GM18870 (cell line): ENCODE data around the gene STAP2.
"Not testable (repeated sequence)": the region's sequence is repeated elsewhere in the genome, so short reads cannot be mapped to it uniquely, and the experiment has no call there.

Source experiments
- ATAC-seq: cut with Tn5 transposase; IDR thresholded peaks from one replicate; pipeline ENCODE4 v1.9.1; 2021; ENCODE audit warnings: moderate library complexity; ENCODE audit not compliant: unreplicated experiment

The STAP2 gene

DNA sequence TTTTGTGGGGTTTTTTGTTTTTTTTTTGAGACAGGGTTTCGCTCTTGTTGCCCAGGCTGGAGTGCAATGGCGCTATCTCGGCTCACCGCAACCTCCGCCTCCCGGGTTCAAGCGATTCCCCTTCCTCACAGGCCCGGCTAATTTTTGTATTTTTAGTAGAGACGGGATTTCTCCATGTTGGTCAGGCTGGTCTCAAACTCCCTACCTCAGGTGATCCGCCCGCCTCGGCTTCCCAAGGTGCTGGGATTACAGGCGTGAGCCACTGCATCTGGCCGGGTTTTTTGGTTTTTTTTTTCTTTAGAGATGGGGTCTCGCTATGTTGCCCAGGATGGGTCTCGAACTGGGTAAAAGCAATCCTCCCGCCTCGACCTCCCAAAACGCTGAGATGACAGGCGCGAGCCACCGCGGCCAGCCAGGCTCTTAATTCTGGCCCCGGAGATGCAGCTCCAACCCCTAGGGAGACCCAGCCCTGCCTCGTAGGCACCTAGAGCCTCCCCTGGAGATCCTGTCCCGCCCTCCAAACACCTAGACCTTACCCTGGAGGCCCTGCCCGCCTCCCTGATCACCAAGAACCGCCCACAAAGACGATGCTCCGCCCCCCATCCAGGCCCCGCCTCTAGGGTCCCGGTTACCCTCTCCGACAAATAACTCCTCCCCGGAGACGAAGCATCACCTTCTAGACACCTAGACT is 9.5 kb downstream of the STAP2 start:
- ATAC-seq, result not testable (repeated sequence)

DNA sequence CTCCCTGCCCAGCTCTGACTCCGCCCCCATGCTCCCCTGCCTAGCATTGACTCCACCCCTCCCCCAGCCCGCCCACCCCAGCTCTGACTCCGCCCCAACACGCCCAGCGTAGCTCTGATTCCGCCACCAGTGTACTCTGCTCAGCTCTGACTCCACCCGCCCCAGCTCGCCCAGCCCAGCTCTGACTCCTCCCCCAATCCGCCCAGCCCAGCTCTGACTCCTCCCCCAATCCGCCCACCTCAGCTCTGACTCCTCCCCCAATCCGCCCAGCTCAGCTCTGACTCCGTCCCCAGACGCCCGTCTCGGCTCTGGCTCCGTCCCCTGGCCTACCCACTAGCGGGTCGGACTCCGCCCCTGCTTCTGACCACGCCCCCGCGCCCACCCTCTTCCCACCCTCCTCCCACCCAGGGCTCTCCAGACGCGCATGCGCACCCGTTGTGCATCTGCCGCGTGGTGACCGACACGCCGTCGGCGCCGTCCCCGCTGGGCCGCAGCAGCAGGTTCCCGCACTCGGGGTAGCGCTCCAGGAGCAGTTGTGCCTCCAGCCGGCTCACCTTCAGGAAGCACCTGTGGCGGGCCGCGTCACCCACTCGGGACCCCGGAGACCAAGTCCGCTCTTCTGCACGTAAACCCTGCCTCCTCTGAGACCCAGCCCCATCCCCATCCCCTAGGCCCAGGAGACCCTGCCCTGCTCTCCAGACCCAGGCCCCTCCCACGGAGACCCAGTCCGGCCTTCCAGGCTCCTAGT is 10.2 kb downstream of the STAP2 start:
- no peak for ATAC-seq

DNA sequence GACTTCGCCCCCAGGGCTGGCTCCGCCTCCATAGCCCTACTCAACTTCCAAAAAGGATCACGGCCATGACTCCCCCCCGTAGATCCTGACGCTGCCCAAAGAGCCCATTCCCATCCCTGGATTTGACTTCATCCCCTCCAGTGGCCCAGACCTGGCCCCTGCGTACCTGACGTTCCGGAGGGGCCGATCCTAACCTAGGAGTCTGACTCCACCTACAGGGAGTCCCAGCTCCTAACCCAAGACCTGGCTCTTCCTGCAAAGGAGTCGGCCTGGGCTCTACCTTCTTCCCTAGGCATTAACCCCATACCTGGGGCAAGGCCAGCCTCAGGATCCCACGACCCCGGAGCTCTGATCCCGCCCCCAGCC is 10.8 kb downstream of the STAP2 start:
- ATAC-seq, result no peak

DNA sequence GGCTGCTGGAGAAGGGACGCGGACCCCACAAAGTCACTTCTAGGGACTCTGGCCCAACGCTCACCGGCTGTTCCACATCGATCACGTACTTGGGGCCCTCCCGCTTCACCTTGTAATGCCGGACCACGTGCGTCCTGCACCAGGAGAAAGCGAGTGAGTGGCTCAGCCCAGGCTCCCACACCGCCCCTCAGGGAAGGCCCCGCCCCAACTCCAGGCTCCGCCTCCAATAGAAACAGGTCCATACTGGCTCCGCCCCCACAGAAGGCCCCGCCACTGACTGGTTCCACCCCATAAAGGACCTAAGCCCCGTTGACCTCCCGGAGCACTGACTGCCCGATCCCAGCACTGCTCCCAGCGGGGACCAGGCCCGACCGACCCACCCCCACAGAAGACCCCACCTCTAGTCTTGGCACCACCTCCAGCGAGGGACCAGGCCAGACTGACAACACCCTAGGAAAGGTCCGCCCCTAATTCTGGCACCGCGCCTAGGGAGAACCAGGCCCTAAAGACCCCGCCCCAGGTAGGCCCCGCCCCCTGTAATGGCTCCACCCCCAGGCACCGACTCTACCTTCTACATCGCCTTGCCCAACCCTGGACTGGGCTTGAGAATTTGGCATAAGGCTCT is 11.3 kb downstream of the STAP2 start:
- no peak for ATAC-seq

DNA sequence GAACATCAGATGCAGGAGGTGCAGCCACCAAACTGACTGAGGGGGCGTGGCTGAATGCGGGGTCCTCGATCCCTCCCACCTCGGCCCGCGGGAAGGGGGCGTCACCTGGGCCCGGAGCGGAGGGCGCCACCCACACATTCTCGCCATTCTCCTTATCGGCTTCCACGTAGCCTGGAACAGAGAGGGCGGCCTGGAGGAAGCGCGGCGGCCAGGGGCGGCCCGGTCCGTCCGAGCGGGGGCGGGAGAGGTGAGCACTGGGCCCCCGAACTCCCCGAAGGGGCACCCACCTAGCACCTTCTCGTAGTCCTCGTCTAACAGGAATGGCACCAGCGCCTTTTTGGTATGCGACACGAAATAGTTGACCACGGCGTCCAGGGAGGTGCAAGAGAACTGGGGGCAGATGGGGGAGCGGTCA is 11.8 kb downstream of the STAP2 start:
- no peak for ATAC-seq

DNA sequence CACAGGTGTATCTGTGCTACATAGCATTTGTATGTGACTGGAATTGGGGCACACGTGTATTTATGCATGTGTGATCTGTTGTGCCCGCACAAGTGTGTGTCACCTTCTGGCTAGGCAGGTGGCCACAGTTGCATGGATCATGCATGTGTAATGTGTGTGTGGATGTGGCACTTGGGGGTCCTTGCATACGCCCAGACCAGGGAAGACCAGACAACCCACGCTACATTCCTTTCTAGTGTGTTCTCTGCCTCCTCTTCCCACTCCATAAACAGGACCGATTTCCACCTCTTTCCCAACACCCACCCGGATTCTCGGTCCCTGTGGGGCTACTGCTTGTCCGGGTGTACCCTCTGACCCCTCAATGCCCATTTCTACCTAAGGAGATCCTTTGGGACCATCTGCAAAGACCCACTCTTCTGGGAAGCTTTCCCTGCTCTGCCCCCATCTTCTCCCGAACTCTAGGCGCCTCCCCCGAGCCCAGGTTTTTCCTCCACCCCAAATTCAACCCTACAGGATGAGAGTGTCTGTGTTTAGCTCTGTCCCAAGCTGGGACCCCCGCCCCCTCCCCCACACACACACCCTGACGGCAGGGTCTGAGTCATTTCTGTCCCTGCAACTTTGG is 12.3 kb downstream of the STAP2 start:
- ATAC-seq, result no peak

DNA sequence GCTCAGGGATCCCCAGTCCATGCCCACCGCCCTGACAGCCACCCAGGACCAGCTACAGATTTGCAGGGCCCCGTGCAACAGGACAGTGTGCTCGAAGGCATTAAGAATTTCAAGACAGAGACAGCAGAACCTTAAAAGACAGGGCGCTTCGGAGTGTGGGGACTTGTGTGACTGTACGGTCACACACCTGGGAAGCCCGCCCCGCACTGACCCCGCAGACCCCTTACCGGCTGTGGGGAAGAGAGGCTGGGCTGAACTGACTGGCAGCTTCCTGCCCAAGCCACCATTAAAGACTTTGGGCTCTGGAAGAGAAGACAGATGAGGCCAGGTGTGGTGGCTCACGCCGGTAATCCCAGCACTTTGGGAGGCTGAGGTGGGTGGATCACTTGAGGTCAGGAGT is 14.4 kb downstream of the STAP2 start:
- ATAC-seq, result no peak

DNA sequence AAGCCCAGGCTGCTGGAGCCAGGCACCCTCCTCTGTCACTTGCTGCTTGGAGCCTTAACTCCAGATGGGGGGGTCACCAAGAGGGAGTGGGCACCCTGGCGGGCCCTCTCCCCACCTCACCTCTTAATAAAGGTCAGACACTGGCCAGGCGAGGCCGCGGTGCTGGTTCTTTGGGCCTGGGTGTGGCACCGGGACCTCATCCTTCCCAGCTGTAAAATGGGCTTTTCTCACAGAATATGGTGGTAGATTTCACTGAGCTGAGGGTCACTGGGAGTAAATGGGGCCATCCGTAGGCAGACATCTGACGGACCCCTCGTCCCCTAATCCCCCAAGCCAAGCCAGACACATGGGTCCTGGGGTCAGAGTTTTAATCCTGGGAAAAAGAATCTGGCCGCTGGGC is 14.9 kb downstream of the STAP2 start:
- no peak for ATAC-seq

DNA sequence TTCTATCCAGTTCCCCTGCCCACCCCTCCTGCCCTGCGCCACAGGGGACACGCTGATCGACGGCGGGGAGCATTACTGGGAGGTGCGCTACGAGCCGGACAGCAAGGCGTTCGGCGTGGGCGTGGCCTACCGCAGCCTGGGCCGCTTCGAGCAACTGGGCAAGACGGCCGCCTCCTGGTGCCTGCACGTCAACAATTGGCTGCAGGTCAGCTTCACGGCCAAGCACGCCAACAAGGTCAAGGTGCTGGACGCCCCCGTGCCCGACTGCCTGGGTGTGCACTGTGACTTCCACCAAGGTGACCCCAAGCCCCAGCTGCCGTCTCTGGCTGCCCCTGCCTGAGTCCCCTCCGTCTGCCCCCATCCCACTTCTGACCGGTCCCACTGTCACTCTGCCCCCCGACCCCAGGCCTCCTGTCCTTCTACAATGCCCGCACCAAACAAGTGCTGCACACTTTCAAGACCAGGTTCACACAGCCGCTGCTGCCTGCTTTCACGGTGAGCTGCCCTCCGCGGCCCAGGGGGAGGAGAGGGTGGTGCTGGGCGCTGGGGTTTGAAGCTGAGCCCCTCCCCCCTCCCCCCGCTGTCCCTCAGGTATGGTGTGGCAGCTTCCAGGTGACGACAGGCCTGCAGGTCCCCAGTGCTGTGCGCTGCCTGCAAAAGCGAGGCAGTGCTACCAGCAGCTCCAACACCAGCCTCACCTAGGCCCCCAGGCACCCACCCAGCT is 15.5 kb downstream of the STAP2 start:
- ATAC-seq, result no peak

DNA sequence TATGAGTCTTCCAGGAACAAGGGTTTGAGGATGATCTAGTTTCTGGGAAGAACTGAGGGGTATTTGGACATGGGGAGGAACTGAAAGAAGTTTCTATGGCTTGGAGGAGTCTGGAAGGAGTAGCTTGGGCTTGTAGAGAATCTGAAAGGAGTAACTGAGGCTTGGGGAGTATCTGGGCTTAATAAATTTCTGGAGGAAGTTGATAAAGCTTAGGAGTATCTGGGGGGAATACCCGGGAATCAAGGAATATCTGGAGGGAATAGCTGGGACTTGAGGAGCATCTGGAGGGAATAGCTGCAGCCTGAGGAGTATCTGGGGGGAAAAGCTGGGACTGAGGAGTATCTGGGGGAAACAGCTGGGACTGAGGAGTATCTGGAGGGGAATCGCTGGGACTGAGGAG is 18.2 kb downstream of the STAP2 start:
- ATAC-seq, result no peak

DNA sequence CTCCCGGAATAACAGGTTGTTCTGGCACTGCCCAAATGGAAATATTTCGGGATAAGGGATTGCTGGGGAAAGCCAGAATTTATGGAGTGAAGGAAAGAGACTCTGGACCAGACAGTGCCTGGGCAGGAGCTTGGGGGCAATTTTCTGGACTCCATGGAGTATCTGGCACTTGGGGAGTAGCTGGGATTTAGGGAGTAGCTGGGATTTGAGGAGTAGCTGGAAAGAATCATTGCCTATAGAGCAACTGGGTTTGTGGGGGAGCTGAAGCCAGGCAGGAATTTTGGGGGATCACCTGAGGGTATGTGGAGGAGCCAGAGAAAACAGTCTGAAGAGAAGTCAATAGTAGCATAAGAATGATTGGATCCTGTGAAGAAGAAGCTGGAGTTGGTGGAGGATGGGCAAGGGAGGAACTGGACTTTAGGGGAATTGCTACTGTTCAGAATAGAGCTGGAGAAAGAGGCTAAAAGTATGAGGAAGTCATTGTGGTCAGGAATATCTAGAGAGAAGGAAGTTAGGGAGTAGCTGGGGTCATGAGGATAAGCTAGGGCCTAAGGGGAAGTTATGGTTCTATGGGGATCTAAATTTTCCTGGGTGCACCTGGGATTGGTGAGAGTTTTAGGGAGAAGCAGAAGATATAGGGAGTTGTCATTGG is 19.4 kb downstream of the STAP2 start:
- ATAC-seq, result no peak

DNA sequence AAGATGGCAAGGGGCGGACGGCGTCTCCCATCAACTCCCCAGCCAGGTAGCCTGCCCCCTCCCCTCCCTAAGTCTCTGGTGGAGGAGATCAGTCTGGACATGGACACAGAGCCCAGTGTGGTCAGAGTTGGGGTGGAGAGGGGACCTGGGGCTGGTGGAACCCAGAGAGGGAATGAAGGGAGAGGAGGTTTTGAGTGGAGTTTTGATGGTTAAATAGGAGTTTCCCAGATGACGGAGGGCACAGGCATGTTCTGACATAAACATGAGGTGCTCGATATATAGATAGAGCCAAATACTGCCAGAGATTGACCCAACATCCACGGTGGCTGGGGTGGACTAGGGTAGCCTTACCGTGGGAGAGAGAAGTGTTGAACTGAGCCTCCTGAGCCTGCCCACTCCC is 20.2 kb downstream of the STAP2 start:
- ATAC-seq, result no peak

DNA sequence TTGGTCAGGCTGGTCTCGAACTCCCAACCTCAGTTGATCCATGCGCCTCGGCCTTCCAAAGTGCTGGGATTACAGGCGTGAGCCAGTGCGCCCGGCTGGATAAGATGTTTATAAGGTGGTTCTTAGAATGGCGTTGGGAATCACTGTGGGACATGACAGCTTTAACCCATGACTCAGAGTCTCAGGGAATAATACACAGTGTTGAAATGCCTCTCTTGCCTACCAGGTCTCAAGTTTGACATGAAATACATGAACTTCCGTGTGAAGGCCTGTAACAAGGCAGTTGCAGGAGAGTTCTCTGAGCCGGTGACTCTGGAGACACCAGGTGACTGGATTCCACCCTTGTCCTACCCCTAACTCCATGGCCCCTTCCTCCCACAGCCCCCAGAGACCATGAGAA is 21.7 kb downstream of the STAP2 start:
- ATAC-seq, result no peak

DNA sequence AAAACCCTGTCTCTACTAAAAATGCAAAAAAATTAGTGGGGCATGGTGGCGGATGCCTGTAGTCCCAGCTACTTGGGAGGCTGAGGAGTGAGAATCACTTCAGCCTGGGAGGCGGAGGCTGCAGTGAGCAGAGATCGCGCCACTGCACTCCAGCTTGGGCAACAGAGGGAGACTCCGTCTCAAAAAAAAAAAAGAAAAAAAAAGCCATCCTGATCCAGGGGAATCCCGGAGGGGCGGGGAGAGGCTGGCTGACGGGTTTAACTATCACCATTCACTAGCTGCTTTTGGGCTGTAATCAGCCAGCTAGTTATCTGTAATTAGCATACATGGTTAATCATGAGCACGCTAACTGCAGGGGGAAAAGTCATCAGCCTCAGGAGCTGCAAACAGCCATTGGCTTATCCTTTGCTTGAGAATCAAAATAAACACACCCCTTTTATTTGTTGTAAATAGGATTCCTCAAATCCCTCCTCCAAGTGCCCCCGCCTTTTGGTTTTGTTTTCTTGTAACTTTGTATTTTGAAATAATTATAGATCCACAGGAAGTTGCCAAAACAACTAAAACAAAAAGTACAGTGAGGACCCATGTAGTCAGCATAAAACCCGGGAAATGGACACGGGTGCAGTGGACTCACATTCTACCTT is 24.7 kb downstream of the STAP2 start:
- ATAC-seq, result no peak

DNA sequence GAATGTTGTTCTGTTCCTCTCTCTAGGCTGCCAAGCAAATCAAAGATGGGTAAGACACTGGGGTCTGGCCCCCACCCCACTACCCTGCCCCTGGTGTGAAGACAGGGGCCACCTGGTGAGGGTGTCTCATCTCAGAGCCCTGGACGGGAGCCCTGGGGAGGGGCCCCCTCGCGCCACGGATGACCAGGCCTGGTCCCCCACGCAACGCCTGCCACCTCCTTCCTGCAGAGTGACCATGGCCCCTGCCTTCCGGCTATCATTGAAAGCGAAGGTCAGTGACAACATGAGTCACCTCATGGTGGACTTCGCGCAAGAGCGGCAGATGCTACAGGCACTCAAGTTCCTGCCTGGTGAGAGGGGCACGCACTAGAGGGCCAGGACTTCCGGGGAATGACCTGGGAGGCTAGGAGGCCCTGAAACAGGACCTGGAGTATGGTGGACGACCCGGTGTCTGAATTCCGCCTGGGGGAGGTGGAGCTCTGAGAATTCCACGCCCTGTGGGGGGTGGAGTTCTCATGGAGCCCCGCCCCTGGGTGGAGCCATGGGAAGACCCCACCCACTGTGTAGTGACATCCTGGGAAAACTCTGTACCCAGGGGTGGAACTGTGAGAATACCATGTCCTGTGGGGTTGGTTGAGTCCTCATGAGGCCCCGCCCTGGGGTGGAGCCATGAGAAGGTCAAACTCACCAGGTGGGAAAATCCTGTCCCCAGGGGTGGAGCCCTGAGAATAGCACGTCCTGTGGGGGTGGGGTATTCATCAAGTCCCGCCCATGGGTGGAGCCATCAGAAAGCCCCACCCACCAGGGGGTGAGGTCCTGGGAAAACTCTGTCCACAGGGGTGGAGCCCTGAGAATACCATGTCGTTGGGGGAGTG is 28.1 kb downstream of the STAP2 start:
- ATAC-seq, result no peak

DNA sequence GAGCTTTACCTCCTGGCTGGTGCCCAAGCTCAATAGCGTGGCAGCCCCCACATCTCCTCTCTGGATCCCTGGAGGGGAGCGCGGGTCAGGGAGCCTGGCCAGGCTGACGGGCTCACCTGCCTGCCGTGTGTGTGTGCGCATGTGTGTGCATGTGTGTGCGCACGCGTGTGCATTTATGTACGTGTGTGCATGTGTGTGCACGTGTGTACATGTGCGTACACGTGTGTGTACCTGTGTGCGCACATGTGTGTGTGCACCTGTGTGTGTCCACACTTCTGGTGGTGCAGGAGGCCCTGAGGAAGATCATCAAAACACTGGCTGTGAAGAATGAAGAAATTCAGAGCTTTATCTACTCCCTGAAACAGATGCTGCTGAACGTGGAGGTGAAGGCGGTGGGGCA is 33.0 kb downstream of the STAP2 start:
- ATAC-seq, result no peak

DNA sequence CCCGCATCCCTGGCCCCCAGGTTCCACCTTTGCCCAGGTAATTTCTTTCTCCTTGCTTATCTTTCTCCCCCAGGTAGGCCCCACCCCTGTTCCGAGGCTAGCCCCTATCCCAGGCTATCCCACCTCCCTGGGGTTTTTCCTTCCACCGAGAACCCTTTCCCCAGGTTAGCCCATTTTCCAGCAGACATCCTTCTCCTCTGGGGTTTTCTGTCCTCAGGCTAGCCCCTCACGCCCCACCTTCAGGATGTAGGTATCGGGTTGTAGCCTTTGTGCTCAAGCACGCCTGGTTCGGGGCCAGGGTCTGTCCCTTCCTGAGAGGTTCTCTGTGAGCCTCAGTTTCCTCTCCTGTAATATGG is 33.4 kb downstream of the STAP2 start:
- no peak for ATAC-seq

DNA sequence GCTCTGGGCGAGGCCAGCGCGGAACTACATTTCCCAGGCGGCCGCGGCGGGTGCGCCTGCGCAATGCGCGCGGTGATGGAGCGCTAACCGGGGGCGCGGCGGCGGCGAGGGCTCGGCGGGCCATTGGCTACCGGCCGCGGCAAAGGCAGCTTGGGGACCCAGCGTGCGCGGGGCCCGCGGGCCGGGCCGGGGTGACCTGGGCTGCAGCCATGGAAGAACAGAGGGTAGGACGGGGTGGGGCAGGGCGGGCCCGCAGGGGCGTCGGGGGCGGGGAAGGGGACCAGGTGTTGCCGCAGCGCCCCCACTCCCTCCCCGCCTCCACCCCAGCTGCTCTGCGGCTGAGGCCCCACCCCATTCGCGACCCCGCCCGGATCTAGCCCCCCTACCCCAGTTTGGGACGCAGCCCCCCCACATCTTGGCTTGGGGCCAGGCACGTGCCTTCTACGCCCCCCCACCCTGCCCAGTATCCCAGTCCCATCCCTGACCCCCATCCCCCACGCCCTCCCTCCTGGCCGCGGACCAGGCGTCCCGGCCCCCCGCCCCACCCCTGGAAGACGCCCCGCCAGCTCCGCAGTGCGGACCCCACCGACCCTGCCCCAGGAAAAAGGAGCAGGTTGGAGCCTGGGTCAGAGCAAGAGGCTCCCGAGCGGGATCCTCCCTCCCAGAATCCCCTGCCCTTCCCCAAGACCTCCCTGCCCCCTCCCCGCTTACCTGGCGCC is 33.9 kb downstream of the STAP2 start, which contains the start of gene FSD1:
FSD1 (plus strand) TSS at position 61 of the 719 bp plus-strand sequence; CDS start at position 210, 149 bp downstream.
- no peak for ATAC-seq
